ENCODE data around the gene CBX6.

GRCh38 chr22:38911434-38911833, 39.4 kb upstream of the CBX6 start:
- TF ChIP-seq CTCF (conservative IDR thresholded peaks at IDR 0.05; ENCODE audit: low read length) (no peak), EZH2phosphoT487 (IDR thresholded peaks at IDR 0.05; ENCODE audit: borderline replicate concordance, low read depth, low read length) (no peak)

Data from OCI-LY7 (cell line).